Testis (tissue), 3 donors: Measurements from ENCODE around the gene C13orf46. TPM values are rescaled to one million over a fixed set of nuclear protein-coding genes. Genes with fewer than 3 reads are reported as not detected.

Experiments used
- DNase-seq: peaks from one replicate; pipeline ENCODE4 v3.0.0-alpha.2; 2019
- H3K27ac ChIP-seq, 2 donors: fragments of 200-600 bp; sonication (generic); one replicate each; pipeline ENCODE4 v1.5.1; 2019
- H3K27me3 ChIP-seq: fragments of 200-600 bp; sonication (generic); one replicate; pipeline ENCODE4 v1.5.1; 2019
- H3K36me3 ChIP-seq: fragments of 200-600 bp; sonication (generic); one replicate; pipeline ENCODE4 v1.5.1; 2017; ENCODE audit warnings: low read depth; ENCODE audit errors: missing control alignments
- H3K4me1 ChIP-seq: fragments of 200-600 bp; sonication (generic); one replicate; pipeline ENCODE4 v1.5.1; 2019
- H3K4me3 ChIP-seq, 2 donors: fragments of 200-600 bp; sonication (generic); one replicate each; pipeline ENCODE4 v1.5.1; 2017 to 2019
- H3K9me3 ChIP-seq: fragments of 200-600 bp; sonication (generic); one replicate; pipeline ENCODE4 v1.5.1; 2017
- CTCF ChIP-seq, 3 experiments: fragments of 450-650 bp in 2 of 3; fragments of 200-600 bp in 1 of 3; sonication (generic) in 1 of 3; IDR thresholded peaks; one replicate each; pipeline ENCODE4 v1.5.1; 2016 to 2019; ENCODE audit warnings: antibody characterized with exemption in 3 of 3, mild to moderate bottlenecking in 2 of 3, moderate library complexity in 1 of 3
- POLR2A ChIP-seq: fragments of 450-650 bp; IDR thresholded peaks from one replicate; pipeline ENCODE4 v1.6.1; 2017; ENCODE audit warnings: antibody characterized with exemption, mild to moderate bottlenecking, moderate library complexity
- WGBS, 2 donors: methylation state at CpG; one replicate each; pipeline ENCODE4 v1.1.5; 2018; 5-methylcytosine and 5-hydroxymethylcytosine counted together
- intact Hi-C: fragments of 100-400 bp; cut with DNase I; formaldehyde crosslinking; loops from one replicate; pipeline ENCODE4 v1.15.1; 2023; ENCODE audit warnings: low total_unique reads
- polyA plus RNA-seq: library from polyadenylated mRNA; stranded (reverse); fragments of 350-450 nt; fragmentation: Illumina TruSeq; extraction: RNeasy Lipid Tissue Mini Kit (QIAGEN cat#74804); gene quantifications from one replicate; pipeline ENCODE4 v1.2.3, GENCODE V29; 2014; ENCODE audit warnings: low read depth, low replicate concordance; ENCODE audit not compliant: insufficient read depth
- total RNA-seq, 2 donors: library from RNA; depleted of rRNA; stranded (reverse); fragments of >200 nt; gene quantifications; one replicate each; pipeline ENCODE4 v1.2.3, GENCODE V29; 2016

The C13orf46 gene
- total and polyA plus RNA-seq, 3 donors from 2014 or later = 2.9 to 28.4 (median 5.5) TPM

DNA sequence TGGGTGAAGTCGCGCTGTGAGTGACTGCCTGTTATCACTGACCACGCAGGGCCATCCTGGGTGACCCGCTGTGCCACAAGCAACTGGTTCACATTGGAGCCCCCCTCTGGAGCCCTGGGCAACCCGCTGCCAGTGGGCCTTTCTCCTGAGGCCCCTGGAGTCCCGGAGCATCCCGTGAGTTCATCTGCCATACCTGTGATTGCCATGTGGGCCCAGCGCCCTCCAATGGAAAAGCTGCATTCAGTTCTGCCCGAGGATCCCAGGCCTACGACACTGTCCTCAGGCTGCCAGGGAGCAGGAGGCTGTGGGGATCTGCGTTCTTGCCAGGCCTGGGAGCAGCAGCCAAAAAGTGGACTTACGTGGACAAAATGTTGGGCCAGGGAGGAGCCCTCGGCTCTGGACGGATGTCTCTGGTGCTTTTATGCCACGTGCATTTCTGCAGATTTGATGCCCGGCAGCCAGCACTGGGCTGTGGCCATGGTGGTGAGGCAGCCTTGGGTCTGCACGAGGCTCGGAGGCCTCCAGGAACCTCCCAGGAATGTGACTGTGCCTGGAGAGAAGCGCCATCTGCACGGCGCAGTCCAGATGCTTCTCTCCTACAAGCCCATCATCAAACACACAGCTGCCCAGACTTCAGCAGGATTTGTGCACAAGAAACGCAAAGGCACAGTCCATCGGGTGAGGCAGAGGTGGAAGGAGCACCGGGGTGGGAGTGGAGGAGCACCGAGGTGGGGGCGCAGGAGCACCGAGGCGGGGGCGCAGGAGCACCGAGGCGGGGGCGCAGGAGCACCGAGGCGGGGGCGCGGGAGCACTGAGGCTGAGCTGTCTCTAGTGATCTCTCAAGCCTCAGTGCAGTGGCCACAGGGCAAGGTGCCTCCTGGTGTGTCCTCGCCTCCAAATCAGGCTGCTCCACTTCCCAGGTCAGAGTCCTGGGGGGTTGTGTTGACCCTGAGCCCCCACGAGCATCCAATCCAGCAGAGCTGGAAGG, 44.0 kb downstream of the C13orf46 start:
- peak; percentile 15 for DNase-seq
- WGBS, 2 donors = 82 to 92% methylated on average over 31 to 32 of the region's 38 CpGs
- no peaks in the 10 kb centered on the region for H3K36me3 ChIP-seq

GRCh38 chr13:113928685-113929627, 44.9 kb downstream of the C13orf46 start:
- H3K27me3 ChIP-seq = no peaks in the 10 kb centered on the region
- H3K27ac ChIP-seq = no peak overlapping the region
- intact Hi-C loops = no loop called here
- no peaks in the 10 kb centered on the region for H3K9me3 ChIP-seq
- H3K4me3 ChIP-seq = no peak overlapping the region
- no peak for TF ChIP-seq POLR2A
- no peak for TF ChIP-seq CTCF (IDR thresholded peaks at IDR 0.05)
- 63 to 67% methylated on average over 14 to 26 of the region's 26 CpGs for WGBS, 2 donors
- H3K36me3 ChIP-seq = no peaks in the 10 kb centered on the region
- peak; percentile 83 for DNase-seq
- peaks cover 12% of the 10 kb centered on the region for H3K4me1 ChIP-seq

More for the DNA sequence above, 44.0 kb downstream of the C13orf46 start:
- intact Hi-C loops = no loop called here
- no peak overlapping the region for H3K27ac ChIP-seq
- no peak overlapping the region for H3K4me3 ChIP-seq
- no peaks in the 10 kb centered on the region for H3K27me3 ChIP-seq
- TF ChIP-seq CTCF (IDR thresholded peaks at IDR 0.05) = no peak
- TF ChIP-seq POLR2A = no peak
- peaks cover 12% of the 10 kb centered on the region for H3K4me1 ChIP-seq
- H3K9me3 ChIP-seq = no peaks in the 10 kb centered on the region

GRCh38 chr13:113927661-113928581, 46.0 kb downstream of the C13orf46 start:
- Histone ChIP-seq H3K27me3 (no peaks in the 10 kb centered on the region), H3K27ac (no peak overlapping the region), H3K36me3 (no peaks in the 10 kb centered on the region), H3K4me3 (no peak overlapping the region), H3K9me3 (no peaks in the 10 kb centered on the region), H3K4me1 (peaks cover 12% of the 10 kb centered on the region)
- no peak for TF ChIP-seq POLR2A
- TF ChIP-seq CTCF (IDR thresholded peaks at IDR 0.05) = no peak
- DNase-seq = peak; percentile 31
- intact Hi-C loops = no loop called here
- 55 to 62% methylated on average over 21 to 36 of the region's 36 CpGs for WGBS, 2 donors

DNA sequence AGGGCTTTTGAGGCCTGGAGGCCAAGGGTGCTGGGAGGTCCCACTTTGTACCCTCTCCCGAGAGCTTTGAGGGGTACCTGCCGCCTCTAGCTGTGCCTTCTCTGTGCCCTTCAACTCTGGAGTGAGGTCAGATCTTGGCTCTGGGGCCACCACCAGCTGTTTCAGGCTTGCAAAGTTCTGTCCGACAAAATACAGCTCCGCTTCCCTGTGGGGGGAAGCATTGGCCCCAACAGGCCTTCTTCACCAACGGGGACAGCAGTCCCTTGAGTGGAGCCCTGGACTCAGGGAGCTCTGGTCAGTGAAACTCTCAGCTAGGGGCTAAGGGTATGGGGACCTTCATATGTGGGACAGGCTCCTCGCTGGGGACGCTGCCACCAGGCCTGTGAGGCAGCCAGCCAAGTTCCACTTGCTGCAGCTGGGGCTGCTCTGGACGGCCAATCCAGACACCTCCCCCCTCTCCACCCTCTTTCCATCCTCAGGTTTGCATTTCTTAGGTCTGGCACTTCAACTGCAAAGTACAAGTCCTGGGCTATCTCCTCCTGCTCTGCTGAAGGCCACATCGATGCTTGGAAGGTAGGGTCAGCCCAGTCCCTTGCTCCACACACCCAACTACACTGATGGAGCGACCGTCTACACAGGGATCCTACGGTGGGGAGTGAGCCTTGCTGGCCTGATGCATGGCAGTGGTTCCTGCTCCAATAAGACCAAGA, 46.8 kb downstream of the C13orf46 start:
- no peaks in the 10 kb centered on the region for H3K27me3 ChIP-seq
- H3K9me3 ChIP-seq = no peaks in the 10 kb centered on the region
- H3K4me1 ChIP-seq = peaks cover 12% of the 10 kb centered on the region
- peak; percentile 13 for DNase-seq
- intact Hi-C loops = no loop called here
- no peaks in the 10 kb centered on the region for H3K36me3 ChIP-seq
- no peak for TF ChIP-seq POLR2A
- TF ChIP-seq CTCF (IDR thresholded peaks at IDR 0.05) = no peak
- H3K27ac ChIP-seq = no peak overlapping the region
- WGBS, 2 donors = 69 to 81% methylated on average over 11 to 12 of the region's 12 CpGs
- no peak overlapping the region for H3K4me3 ChIP-seq
